ENCODE results near the gene HBG2. TPM values are rescaled to one million over a fixed set of nuclear protein-coding genes. Genes with fewer than 3 reads are reported as not detected.

HBG2 gene
- total and polyA plus RNA-seq, 9 of the 15 experiments (the other 6 are each of a cell fraction or from before 2014, with no cell fraction given): 1,626 to 58,619 (median 10,515) TPM

- TF ChIP-seq CREB3 (tag; conservative IDR thresholded peaks at IDR 0.05; ENCODE audit: low read depth) (no peak), ARNT (IDR thresholded peaks at IDR 0.05) (peak in 1 of 2 experiments; percentile 42; a peak in 1 of 4 replicates), GTF2E2 (tag; IDR thresholded peaks at IDR 0.05) (0 out of 2 replicates have a peak, but pooled peaks have one; percentile 39), SIRT6 (IDR thresholded peaks at IDR 0.05; ENCODE audit: low read depth, low read length) (no peak), MTA1 (IDR thresholded peaks at IDR 0.05; ENCODE audit: borderline replicate concordance) (peak; percentile 22; the same call in 1 of the 2 replicates), BCL6 (CRISPR knock-in tag; IDR thresholded peaks at IDR 0.05) (no peak), KDM1A (IDR thresholded peaks at IDR 0.05) (peak in 1 of 2 experiments; percentile 57; a peak in 2 of 4 replicates), OTX1 (CRISPR knock-in tag; IDR thresholded peaks at IDR 0.05) (no peak), MYC (IDR thresholded peaks at IDR 0.05; ENCODE audit: low read depth, low read length) (peak; percentile 42; the same call in 1 of the 2 replicates), MYC (CRISPR knock-in tag; IDR thresholded peaks at IDR 0.05; ENCODE audit: borderline replicate concordance, low read depth) (no peak), POLR2G (IDR thresholded peaks at IDR 0.05; ENCODE audit: low read depth, low read length) (no peak), CTBP1 (IDR thresholded peaks at IDR 0.05; ENCODE audit: borderline replicate concordance) (peak; percentile 17; the same call in 1 of the 2 replicates), TEAD1 (CRISPR knock-in tag; IDR thresholded peaks at IDR 0.05) (0 out of 4 replicates have a peak, but pooled peaks of 1 of the 2 experiments have one; percentile 21), THAP7 (CRISPR knock-in tag; IDR thresholded peaks at IDR 0.05) (no peak), ZNF583 (CRISPR knock-in tag; IDR thresholded peaks at IDR 0.05) (peak; percentile 57; the same call in 1 of the 2 replicates), YY1 (IDR thresholded peaks at IDR 0.05; ENCODE audit: borderline replicate concordance in 1 of 3, control insufficient read depth in 1 of 3, extremely low read depth in 1 of 3, insufficient read depth in 3 of 3, insufficient read length in 1 of 3, insufficient replicate concordance in 2 of 3, low read depth in 1 of 3, low read length in 2 of 3) (peak; percentile 28 to 84 (median 42))
Measured at GRCh38 chr11:5258543-5259262, 4.1 kb upstream of the HBG2 start (continued).
